HG03103 (cell line): ENCODE measurements around the gene PRAMEF18.
"Not testable (repeated sequence)": the region's sequence is repeated elsewhere in the genome, so short reads cannot be mapped to it uniquely, and the experiment has no call there.

Experiments used
- ATAC-seq: cut with Tn5 transposase; IDR thresholded peaks from one replicate; pipeline ENCODE4 v1.9.1; 2021; ENCODE audit warnings: low read depth; ENCODE audit not compliant: unreplicated experiment

The PRAMEF18 gene, protein sequence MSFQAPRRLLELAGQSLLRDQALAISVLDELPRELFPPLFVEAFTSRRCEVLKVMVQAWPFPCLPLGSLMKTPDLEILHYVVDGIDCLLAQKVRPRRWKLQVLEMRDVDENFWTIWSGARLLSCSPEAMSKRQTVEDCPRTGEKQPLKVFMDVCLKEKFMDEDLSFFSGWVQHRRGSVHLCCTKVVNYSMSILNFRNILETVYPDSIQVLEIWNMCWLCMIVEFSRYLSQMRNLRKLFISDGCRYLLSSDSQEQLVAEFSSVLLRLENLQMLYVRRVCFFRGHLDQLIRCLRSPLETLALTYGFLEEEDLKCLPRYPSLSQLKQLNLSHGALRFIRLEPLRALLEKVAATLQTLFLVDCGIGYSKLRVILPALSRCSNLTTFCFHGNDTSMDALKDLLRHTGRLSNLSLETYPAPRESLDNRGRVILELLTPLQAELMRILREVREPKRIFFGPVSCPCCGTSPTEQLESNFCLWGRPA

DNA sequence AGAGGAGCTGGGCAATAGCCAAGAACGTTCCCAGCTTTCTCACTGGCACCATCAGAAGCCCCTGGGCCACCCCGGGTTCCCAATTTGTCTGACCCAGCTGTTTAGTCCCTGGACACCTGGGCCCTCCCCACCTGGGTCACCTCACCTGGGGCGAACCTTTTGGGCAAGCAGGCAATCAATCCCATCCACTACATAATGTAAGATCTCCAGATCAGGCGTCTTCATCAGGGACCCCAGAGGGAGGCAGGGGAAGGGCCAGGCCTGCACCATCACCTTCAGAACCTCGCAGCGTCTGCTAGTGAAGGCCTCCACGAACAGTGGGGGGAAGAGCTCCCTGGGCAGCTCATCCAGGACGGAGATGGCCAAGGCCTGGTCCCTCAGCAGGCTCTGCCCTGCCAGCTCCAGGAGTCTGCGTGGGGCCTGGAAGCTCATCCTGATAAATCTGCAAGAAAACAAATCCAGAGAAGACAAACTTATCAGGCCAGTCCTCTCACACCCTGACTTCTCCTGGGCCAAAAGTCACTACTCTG lies at the start of gene PRAMEF18:
TSS of gene PRAMEF18 (minus strand) at position 480 of the 530 bp plus-strand sequence. CDS start at position 432, 48 bp downstream.
- ATAC-seq, result not testable (repeated sequence)

DNA sequence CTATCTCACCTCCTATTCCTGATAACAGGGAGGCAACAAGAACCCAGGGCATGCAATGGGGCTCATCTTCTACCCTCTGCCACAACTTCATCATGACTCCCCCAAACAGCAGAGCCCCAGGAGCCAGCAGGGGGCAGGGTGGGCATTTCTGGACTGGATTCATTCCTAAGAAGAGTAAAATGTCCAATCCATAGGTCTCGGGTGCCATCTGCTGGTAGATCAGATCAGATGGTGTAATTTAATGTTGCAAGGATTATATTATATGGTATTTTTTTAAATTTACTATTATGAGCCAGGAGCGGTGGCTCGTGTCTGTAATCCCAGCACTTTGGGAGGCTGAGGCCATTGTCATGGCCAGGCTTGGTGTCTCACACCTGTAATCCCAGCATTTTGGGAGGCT lies 39.2 kb upstream of the PRAMEF18 start:
- ATAC-seq, result not testable (repeated sequence)

DNA sequence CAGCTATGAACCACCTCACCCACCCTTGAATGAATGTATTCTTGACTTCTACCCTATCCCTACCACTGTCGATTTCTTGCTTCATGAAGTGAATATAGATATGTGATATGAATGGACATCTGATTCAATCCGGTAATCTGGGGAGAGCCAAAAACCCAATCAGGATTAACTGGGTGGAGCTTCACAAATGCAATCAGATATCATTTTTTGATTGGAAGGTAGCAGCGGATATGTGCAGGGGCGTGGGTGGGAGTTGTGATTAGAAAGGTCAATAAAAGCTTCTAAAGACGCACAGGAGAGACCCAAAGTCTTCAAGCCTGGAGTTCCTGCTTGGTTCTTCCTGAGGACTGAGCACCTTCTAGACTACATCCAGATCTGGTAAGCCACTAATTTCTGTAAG lies 27.9 kb upstream of the PRAMEF18 start, which contains the start of gene PRAMEF5:
TSS of gene PRAMEF5 (plus strand) at position 301 of the 400 bp plus-strand sequence. CDS start 5,071 bp downstream, outside the sequence.
- not testable (repeated sequence) for ATAC-seq

DNA sequence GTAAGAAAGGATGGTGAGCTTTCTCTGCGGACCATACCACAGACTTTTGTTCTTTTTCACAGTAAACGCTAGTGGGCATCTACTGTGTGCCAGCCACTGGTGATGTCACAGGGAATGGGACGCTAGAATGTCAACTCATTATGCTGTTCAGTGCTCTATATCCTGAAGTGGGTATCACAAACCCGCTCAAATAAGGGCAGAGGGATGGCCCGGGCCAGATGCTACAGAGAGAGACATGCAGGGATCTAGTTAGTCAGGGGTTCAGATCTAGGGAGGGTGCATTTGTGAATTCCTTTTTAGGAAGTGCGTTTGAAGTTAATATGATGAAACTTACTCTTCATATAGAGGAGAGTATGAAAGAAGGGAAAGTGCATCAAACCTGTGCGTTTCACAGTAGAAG lies 21.2 kb upstream of the PRAMEF18 start:
- ATAC-seq, result not testable (repeated sequence)

DNA sequence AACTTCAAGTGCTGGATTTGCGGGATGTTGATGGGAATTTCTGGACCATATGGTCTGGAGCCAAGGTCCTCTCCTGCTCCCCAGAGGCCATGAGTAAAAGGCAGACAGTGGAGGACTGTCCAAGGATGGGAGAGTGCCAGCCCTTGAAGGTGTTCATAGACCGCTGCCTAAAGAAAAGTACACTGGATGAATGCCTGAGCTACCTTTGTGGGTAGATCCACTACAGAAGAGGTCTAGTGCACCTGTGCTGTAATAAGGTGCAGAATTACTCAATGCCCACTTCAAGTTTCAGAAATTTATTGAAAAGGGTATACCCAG lies 20.6 kb upstream of the PRAMEF18 start:
- ATAC-seq, result not testable (repeated sequence)

DNA sequence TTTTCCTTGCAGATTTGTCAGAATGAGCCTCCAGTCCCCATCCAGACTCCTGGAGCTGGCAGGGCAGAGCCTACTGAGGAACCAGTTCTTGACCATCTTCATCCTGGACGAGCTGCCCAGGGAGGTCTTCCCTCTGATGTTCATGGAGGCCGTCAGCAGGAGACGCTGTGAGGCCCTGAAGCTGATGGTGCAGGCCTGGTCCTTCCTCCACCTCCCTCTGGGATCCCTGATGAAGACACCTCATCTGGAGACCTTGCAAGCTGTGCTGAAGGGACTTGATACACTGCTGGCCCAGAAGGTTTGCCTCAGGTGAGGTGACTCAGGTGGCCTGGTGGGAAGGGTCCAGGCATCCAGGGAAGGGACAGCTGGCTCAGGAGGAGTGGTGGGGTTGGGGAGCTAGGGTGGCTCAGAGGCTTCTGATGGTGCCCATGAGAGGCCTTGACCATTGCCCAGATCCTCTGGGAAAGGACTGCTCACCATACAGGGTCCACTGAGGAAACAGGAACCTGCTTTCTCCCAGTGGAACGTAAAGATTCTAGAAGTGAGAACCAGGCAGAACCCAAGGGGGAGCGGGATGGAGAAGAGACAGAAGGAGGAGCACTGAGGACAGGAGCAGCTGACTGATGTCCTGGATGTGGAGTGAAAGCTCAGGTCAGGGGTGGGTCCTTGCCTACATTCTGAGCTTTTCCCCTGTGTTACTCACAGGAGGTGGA lies 20.0 kb upstream of the PRAMEF18 start:
- ATAC-seq, result not testable (repeated sequence)

DNA sequence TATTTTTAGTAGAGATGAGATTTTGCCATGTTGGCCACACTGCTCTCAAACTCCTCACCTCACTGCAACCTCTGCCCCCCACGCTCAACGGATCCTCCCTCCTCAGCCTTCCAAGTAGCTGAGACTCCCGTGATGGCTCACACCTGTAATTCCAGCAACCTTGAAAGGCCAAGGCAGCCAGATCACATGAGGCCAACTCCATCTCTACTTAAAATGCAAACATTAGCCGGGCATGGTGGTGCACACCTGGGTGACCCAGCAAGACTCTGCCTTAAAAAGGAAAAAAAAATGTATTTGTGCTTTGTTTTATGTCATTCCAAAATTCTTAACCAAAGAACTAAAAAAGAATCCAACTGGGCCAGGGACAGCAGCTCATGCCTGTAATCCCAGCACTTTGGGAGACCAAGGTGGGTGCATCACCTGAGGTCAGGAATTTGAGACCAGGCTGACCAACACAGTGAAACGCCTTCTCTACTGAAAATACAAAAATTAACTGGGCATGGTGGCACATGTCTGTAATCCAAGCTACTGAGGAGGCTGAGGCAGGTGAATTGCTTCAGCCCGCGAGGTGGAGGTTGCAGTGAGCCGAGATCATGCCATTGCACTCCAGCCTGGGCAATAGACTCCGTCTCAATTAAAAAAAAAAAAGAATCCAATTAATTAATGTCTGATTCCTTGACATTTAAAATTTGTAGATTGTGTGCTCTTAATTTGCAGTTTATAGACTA lies 17.7 kb upstream of the PRAMEF18 start:
- not testable (repeated sequence) for ATAC-seq

DNA sequence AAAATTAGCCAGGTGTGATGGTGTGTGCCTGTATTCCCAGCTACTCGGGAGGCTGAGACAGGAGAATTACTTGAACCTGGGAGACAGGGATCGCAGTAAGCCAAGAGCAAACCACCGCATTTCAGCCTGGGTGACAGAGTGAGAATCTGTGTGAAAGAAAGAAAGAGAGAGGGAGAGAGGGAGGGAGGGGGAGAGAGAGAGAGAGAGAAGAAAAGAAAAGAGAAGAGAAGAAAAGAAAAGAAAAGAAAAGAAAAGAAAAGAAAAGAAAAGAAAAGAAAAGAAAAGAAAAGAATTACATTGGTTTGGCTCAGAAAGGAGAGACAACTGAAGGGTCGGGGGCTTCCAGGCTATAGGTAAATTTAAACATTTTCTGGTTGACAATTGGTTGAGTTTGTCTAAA lies 13.7 kb upstream of the PRAMEF18 start:
- not testable (repeated sequence) for ATAC-seq

DNA sequence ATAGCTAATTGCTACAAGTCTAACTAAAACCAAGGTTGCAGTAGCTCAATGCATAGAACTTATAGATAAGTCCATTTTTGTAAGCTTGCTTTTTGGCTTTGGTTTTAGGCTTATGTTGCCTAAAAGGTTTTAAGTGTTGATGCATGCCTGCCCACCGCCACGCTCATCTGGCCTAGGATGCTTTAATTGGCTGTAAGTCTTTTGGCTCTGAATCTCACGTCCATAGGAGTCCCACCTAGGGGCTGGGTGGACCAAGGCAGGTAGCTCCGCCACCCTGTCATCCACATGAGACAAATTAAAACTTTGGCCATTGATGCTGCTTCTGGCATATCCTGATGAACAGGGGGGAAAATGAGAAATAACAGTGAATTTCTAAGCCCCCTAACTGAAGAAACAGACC lies 11.6 kb upstream of the PRAMEF18 start:
- ATAC-seq, result not testable (repeated sequence)

DNA sequence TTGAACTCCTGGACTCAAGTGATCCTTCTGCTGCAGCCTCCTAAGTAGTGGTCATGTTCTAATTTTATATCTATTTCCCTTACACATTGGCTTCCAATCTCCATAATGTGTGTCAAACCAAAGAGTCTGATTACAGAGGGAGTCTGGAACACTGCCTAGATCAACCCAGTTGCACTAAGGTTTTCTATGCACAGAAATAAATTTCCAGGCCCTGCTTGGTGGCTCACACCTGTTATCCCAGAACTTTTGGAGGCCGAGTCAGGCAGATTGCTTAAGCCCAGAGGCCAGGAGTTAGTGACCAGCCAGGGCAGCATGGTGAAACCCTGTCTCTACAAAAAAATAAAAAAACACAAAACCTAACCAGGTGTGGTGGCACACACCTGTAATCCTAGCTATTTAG lies 8.1 kb upstream of the PRAMEF18 start:
- ATAC-seq, result not testable (repeated sequence)

DNA sequence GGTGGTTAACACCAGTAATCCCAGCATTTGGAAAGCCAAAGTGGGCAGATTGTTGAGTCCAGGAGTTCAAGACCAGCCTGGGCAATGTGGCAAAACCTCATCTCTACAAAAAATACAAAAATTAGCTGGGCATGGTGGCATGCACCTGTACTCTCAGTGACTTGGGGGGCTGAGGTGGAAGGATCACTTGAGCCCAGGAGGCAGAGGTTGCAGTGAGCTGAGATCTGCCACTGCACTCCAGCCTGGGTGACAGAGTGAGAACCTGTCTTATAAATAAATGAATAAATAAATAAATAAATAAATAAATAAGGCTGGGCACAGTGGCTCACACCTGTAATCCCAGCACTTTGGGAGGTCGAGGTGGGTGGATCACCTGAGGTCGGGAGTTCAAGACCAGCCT lies 6.1 kb upstream of the PRAMEF18 start:
- not testable (repeated sequence) for ATAC-seq

DNA sequence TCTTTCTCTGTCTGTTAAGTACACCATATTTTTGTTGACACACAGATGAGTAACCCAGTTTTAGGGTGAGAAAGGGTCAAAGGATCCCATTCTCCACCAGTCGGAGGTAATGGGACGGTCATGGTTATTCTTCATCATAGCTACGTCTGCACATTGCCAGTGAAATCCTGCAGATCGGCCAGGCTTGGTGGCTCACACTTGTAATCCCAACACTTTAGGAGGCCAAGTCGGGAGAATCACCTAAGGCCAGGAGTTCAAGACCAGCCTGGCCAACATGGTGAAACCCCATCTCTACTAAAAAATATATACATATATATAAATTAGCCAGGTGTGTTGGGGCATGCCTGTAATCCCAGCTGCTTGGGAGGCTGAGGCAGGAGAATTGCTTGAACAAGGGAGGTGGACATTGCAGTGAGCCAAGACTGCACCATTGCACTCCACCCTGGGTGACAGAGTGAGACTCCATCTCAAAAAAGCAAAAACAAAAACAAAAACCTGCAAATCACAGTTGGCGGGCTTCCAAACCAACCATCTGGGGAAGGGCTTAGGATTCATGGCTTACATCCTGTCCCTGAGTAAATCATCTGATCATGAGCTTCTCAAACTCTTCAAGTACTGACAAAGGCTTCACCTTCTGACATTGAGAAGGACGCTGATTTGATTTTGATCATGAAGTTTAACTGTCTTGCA lies 5.3 kb upstream of the PRAMEF18 start:
- not testable (repeated sequence) for ATAC-seq

DNA sequence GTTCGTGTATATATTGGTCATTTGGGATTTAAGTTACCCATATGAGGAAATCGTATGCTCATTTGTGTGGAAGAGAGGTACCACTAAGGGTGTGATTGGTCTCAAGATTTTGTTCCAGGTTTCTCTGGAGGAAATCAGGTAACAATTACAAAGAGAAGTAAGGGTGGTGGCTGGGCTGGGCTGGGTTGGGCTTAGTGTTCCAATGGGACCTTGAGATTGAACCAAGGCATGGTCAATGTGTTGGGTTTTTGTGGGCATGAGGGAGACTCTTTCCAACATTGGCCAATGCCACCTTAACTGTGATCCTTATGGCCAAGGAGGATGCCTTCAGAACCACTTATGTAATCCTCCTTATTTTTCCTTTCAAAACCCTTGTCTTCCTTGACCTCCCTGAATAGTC lies 4.6 kb upstream of the PRAMEF18 start:
- not testable (repeated sequence) for ATAC-seq

DNA sequence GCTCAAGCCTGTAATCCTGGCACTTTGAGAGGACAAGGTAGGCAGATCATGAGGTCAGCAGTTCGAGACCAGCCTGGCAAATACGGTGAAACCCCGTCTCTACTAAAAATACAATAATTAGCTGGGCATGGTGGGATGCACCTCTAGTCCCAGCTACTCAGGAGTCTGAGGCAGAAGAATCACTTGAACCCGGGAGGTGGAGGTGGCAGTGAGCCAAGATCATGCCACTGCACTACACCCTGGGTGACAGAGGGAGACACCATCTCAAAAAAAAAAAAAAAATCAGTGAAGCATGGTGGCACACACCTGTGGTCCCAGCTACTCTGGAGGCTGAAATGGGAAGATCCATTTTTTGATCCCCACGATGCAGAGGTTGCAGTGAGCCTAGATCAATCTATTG lies 4.1 kb upstream of the PRAMEF18 start:
- ATAC-seq, result not testable (repeated sequence)

DNA sequence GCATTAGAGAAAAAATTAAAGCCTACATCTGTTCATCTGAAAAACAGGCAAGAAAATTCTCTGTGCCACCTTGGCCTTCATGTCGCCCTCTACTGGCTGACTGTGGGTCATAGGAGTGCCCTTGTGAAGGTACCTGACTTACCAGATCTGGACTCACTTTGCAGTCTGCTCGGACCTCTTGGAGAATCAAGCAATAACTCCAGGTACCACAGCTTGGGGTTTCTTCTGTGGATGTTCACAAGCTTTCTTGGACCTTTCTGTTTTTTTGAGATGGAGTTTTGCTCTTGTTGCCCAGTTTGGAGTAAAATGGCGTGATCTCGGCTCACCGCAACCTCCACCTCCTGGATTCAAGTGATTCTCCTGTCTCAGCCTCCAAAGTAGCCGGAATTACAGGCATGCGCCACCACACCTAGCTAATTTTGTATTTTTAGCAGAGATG lies 2.4 kb upstream of the PRAMEF18 start:
- ATAC-seq, result no peak

DNA sequence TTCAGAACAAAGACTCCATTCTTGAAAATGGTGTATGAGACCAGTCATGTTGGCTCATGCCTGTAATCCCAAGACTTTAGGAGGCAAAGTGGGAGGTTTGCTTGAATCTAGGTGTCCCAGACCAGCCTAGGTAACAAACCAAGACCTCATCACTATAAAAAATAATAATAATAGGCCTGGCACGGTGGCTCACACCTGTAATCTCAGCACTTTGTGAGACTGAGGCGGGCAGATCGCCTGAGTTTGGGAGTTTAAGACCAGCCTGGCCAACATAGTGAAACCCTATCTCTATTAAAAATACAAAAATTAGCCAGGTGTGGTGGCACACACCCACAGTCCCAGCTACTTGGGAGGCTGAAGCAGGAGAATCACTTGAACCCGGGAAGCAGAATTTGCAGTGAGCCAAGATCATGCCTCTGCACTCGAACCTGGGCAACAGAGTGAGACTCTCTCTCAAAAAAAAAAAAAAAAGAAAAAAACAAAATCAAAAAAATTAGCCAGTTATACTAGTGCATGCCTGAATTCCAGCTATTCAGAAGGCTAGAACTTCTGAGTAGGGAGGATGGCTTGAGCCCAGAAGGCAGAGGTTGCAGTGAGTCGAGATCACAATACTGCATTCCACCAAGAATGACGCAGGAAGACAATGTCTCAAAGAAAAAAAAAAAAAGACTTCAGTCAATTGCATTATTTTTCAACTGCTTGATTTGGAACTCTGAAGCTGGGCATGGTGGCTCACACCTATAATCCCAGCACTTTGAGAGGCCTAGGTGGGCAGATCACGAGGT lies 1.5 kb upstream of the PRAMEF18 start:
- not testable (repeated sequence) for ATAC-seq

DNA sequence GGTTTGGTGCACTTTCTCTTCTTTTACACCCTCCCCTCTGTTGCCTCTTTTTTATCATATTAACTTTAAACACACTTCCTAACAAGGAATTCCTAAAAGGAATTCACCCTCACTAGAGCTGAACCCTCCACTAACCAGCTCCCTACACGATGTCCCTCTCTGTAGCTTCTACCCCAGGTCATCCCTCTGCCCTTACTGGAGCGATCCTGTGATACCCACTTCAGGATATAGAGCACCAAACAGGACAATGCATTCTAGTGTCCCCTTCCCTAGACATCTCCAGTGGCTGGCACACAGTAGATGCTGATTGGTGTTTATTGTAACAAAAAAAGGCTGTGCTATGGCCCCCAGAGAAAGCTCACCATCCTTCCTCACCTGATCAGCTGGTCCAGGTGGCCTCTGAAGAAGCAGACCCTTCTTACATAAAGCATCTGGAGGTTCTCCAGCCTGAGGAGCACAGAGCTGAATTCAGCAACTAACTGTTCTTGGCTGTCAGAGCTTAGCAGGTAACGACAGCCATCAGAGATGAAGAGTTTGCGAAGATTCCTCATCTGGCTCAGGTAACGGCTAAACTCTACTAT lies 1.4 kb downstream of the PRAMEF18 start:
- no peak for ATAC-seq

DNA sequence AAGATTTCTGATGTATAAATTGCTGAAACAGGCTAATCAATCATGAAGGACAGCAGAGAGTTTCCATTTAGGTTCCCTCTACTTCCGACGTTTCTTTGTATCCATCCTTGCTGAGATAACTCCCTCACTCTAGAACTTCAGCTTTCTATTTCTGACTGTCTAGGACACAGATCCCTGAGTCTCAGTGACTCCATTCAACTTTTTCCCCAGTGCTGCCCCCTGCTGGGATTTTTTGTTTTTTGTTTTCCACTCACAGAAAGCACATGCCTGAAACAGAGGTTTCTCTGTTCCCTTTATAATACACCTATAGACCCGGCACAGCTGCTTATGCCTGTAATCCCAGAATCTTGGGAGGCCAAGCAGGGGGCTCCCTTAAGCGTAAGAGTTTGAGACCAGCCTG lies 3.2 kb downstream of the PRAMEF18 start:
- not testable (repeated sequence) for ATAC-seq

DNA sequence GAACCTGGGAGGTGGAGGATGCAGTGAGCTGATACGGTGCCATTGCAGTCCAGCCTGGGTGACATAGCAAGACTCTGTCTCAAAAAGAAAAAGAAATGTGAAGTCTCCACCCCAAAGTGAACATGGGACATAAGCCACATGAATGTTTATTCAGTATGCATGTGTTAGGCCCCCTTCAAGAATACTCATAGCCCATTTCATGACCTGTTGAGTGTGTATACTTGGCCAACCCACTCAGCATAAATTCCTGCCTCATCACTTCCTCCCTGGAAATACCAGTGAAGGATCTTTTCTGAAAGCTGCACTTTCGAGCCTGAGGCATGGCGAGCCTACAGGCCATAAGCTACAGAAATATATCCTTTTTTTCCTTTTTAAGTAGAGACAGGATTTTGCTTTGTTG lies 6.8 kb downstream of the PRAMEF18 start:
- not testable (repeated sequence) for ATAC-seq
